Endothelial cell of umbilical vein (primary cell): ENCODE measurements around the gene OPA1.

Experiments
- EZH2 ChIP-seq: IDR thresholded peaks from 2 replicates; pipeline ENCODE4 v1.6.1; 2012; ENCODE audit warnings: borderline replicate concordance, low read depth, mild to moderate bottlenecking, moderate library complexity, low read length, inconsistent platforms; ENCODE audit not compliant: severe bottlenecking
- JUN ChIP-seq: IDR thresholded peaks from 2 replicates; pipeline ENCODE4 v1.6.1; 2011; ENCODE audit warnings: borderline replicate concordance, low read depth; ENCODE audit not compliant: insufficient read length, insufficient read depth
- MAX ChIP-seq: IDR thresholded peaks from 2 replicates; pipeline ENCODE4 v1.6.1; 2011; ENCODE audit not compliant: insufficient read depth, insufficient read length
- POLR2A ChIP-seq: IDR thresholded peaks from 2 replicates; pipeline ENCODE4 v1.6.1; 2012; ENCODE audit warnings: low read depth, mild to moderate bottlenecking, control low read depth, low read length
- POLR2AphosphoS5 ChIP-seq: IDR thresholded peaks from 2 replicates; pipeline ENCODE4 v1.6.1; 2012; ENCODE audit warnings: low read depth, mild to moderate bottlenecking, control low read depth, low read length, moderate library complexity; ENCODE audit not compliant: insufficient read depth
- TF ChIP-seq, protein P1 (sequence below), 2 donors: IDR thresholded peaks; 1 replicate in 1 of 2; 2 replicates in 1 of 2; pipeline ENCODE4 v1.5.1; 2011; ENCODE audit warnings: low read length in 2 of 2, mild to moderate bottlenecking in 2 of 2, moderate library complexity in 2 of 2, control low read depth in 1 of 2, inconsistent platforms in 1 of 2, low read depth in 1 of 2; ENCODE audit not compliant: insufficient read depth in 1 of 2; ENCODE audit errors: extremely low read depth in 1 of 2

DNA sequence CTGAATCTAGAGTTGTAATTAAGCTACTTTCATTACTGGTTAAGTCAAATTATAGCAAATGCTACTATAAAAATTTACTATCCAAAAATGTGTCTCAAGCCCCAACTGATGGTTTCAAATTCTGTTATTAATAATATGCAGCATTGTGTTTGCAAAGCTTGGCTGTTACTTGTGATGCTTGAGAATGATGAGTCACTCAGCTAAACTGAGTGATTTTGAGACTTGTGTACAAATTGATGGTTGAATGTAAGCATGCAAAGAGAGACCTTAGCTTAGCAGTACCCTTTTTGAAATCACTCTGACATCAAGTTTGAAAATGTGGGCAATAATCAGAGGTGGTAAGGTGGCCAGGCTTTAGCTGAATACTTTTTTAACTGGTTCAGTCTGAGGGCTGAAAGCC, 27.6 kb downstream of the OPA1 start:
- TF ChIP-seq JUN (peak; percentile 40), MAX (no peak), POLR2AphosphoS5 (no peak), POLR2A (no peak), EZH2 (no peak)
- TF ChIP-seq, protein P1, sequence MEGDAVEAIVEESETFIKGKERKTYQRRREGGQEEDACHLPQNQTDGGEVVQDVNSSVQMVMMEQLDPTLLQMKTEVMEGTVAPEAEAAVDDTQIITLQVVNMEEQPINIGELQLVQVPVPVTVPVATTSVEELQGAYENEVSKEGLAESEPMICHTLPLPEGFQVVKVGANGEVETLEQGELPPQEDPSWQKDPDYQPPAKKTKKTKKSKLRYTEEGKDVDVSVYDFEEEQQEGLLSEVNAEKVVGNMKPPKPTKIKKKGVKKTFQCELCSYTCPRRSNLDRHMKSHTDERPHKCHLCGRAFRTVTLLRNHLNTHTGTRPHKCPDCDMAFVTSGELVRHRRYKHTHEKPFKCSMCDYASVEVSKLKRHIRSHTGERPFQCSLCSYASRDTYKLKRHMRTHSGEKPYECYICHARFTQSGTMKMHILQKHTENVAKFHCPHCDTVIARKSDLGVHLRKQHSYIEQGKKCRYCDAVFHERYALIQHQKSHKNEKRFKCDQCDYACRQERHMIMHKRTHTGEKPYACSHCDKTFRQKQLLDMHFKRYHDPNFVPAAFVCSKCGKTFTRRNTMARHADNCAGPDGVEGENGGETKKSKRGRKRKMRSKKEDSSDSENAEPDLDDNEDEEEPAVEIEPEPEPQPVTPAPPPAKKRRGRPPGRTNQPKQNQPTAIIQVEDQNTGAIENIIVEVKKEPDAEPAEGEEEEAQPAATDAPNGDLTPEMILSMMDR (IDR thresholded peaks at IDR 0.05; ENCODE audit: extremely low read depth in 1 of 2, insufficient read depth in 1 of 2, low read depth in 1 of 2, low read length in 2 of 2) = no peak
